ENCODE data around the gene PTPN11.

The PTPN11 gene

DNA sequence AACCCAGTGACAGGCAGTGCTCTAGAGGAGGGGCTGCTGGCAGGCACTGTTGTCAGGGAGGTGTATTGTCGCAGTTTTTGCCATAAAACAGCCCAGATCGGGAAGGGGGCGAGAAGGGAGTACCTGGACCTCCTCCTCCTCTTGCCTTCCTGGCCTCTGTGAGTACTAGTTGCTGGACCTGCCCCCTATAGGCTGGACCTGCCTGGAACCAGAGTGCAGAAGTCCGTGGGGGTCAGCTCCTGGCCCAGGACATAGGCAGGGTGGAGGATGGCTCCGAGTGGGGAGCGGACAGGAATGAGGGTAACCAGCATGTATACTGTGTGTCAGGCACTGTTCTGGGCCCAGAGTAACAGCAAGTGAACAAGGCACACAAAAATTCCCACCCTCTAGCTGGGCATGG, 116.3 kb downstream of the PTPN11 start:
- peaks cover 3% of the 10 kb centered on the region for H3K4me1 ChIP-seq (ENCODE audit: control insufficient read depth, insufficient read depth, low read depth, low read length)
- no peak overlapping the region for H3K27ac ChIP-seq (ENCODE audit: low read length, poor library complexity, severe bottlenecking)
- H3K27me3 ChIP-seq (ENCODE audit: control insufficient read depth in 1 of 2, insufficient read depth in 1 of 2, low read length in 2 of 2): peaks cover 0 to 10% of the 10 kb centered on the region in 2 experiments
- no peaks in the 10 kb centered on the region for H3K36me3 ChIP-seq (ENCODE audit: control insufficient read depth in 1 of 2, insufficient read depth in 2 of 2, low read depth in 1 of 2, low read length in 2 of 2)
- no peaks in the 10 kb centered on the region for H3K79me1 ChIP-seq (replicated peaks; ENCODE audit: low read length, poor library complexity, severe bottlenecking)
- H2AK5ac ChIP-seq (ENCODE audit: low read length, severe bottlenecking): no peak overlapping the region
- H2BK5ac ChIP-seq (ENCODE audit: low read depth, low read length, poor library complexity, severe bottlenecking): no peak overlapping the region
- H2BK120ac ChIP-seq (ENCODE audit: low read depth, low read length): no peak overlapping the region
- no peak overlapping the region for H3K4me3 ChIP-seq (ENCODE audit: insufficient read depth in 1 of 2, low read depth in 1 of 2, low read length in 2 of 2)
- H2AFZ ChIP-seq (ENCODE audit: low read depth, low read length): no peak overlapping the region
- no peak overlapping the region for H3K4ac ChIP-seq (ENCODE audit: low read depth in 1 of 2, low read length in 2 of 2)
- no peak for DNase-seq
- H3K4me2 ChIP-seq (ENCODE audit: low read length, poor library complexity, severe bottlenecking): no peak overlapping the region
- no peaks in the 10 kb centered on the region for H3K9me3 ChIP-seq (ENCODE audit: control insufficient read depth, low read length)
- no peak overlapping the region for H2BK12ac ChIP-seq (ENCODE audit: low read length in 2 of 2)
- no peak overlapping the region for H4K91ac ChIP-seq (ENCODE audit: low read length)
- H3K14ac ChIP-seq (ENCODE audit: low read length in 2 of 2): no peak overlapping the region
- H3K9ac ChIP-seq (ENCODE audit: low read length): no peak overlapping the region
- H3K23ac ChIP-seq (ENCODE audit: low read length in 2 of 2): no peak overlapping the region
- WGBS: 95% methylated on average over 6 of the region's 6 CpGs
- H4K8ac ChIP-seq (ENCODE audit: low read length): no peak overlapping the region
- no peak overlapping the region for H3K18ac ChIP-seq (ENCODE audit: low read depth in 1 of 2, low read length in 2 of 2)
- H2BK15ac ChIP-seq (ENCODE audit: low read depth, poor library complexity, severe bottlenecking): no peak overlapping the region

DNA sequence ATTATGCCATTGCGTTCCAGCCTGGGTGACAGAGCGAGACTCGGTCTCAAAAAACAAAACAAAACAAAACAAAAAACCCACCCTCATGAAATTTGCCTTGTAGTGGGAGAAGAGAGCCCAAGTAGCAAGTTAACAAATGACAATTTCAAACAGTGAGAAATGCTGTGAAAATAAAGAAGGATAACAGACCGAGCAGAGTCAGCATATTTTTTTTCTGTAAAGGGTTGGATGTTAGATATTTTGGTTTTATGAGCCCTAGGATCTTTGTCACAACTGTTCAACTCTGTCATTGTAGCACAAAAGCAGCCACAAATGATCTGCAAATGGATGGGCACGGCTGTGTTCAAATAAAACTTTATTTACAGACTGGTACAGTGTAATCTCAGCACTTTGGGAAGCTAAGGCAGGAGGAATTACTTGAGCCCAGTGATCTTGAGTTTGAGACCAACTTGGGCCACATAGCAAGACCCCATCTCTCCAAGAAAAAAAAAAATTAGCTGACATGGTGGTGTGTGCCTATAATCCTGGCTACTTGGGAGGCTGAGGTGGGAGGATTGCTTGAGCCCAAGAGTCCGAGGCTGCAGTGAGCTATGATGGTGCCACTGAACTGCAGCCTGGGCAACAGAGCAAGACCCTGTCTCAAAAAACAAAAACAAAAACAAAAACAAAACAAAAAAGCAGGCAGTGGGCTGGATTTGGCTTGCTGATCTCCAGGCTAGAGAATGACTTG, 117.1 kb downstream of the PTPN11 start:
- Histone ChIP-seq H2BK5ac (ENCODE audit: low read depth, low read length, poor library complexity, severe bottlenecking) (no peak overlapping the region), H3K18ac (ENCODE audit: low read depth in 1 of 2, low read length in 2 of 2) (no peak overlapping the region)
- 86% methylated on average over 3 of the region's 6 CpGs for WGBS

DNA sequence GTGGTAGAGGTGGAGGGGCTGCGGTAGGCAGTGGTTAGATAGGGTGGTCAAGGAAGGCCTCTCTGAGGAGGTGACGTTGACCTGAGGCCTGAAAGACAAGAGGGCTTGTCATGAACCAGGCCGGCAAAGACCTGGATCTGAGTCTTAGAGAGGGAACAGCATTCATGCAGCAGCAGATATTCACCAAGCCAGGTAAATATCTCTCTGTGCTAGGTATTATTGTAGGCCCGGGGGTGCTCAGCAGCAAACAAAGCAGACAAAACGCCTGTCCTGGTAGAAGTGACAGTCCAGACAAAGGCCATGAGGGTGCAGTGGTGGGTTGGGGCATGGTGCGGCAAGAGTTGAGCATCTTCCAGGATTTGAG, 117.6 kb downstream of the PTPN11 start:
- Histone ChIP-seq H2BK12ac (ENCODE audit: low read length in 2 of 2) (no peak overlapping the region), H3K79me1 (replicated peaks; ENCODE audit: low read length, poor library complexity, severe bottlenecking) (no peaks in the 10 kb centered on the region), H3K9ac (ENCODE audit: low read length) (no peak overlapping the region), H3K4me3 (ENCODE audit: insufficient read depth in 1 of 2, low read depth in 1 of 2, low read length in 2 of 2) (no peak overlapping the region), H3K4me1 (ENCODE audit: control insufficient read depth, insufficient read depth, low read depth, low read length) (peaks cover 3% of the 10 kb centered on the region), H3K27me3 (ENCODE audit: control insufficient read depth in 1 of 2, insufficient read depth in 1 of 2, low read length in 2 of 2) (peaks cover 0 to 12% of the 10 kb centered on the region in 2 experiments), H4K91ac (ENCODE audit: low read length) (no peak overlapping the region), H3K4me2 (ENCODE audit: low read length, poor library complexity, severe bottlenecking) (no peak overlapping the region), H2AFZ (ENCODE audit: low read depth, low read length) (no peak overlapping the region), H3K4ac (ENCODE audit: low read depth in 1 of 2, low read length in 2 of 2) (no peak overlapping the region), H3K9me3 (ENCODE audit: control insufficient read depth, low read length) (no peaks in the 10 kb centered on the region), H2BK5ac (ENCODE audit: low read depth, low read length, poor library complexity, severe bottlenecking) (no peak overlapping the region), H2AK5ac (ENCODE audit: low read length, severe bottlenecking) (peak overlapping the region; percentile 21), H3K14ac (ENCODE audit: low read length in 2 of 2) (no peak overlapping the region), H4K8ac (ENCODE audit: low read length) (no peak overlapping the region), H3K27ac (ENCODE audit: low read length, poor library complexity, severe bottlenecking) (no peak overlapping the region), H3K18ac (ENCODE audit: low read depth in 1 of 2, low read length in 2 of 2) (no peak overlapping the region), H3K23ac (ENCODE audit: low read length in 2 of 2) (no peak overlapping the region), H2BK120ac (ENCODE audit: low read depth, low read length) (no peak overlapping the region), H2BK15ac (ENCODE audit: low read depth, poor library complexity, severe bottlenecking) (no peak overlapping the region), H3K36me3 (ENCODE audit: control insufficient read depth in 1 of 2, insufficient read depth in 2 of 2, low read depth in 1 of 2, low read length in 2 of 2) (no peaks in the 10 kb centered on the region)
- WGBS: 93% methylated on average over 6 of the region's 6 CpGs
- DNase-seq: no peak

More for the DNA sequence above, 117.1 kb downstream of the PTPN11 start:
- no peak overlapping the region for H4K8ac ChIP-seq (ENCODE audit: low read length)
- no peak overlapping the region for H3K23ac ChIP-seq (ENCODE audit: low read length in 2 of 2)
- no peak overlapping the region for H3K4me2 ChIP-seq (ENCODE audit: low read length, poor library complexity, severe bottlenecking)
- H3K4ac ChIP-seq (ENCODE audit: low read depth in 1 of 2, low read length in 2 of 2): no peak overlapping the region
- no peaks in the 10 kb centered on the region for H3K36me3 ChIP-seq (ENCODE audit: control insufficient read depth in 1 of 2, insufficient read depth in 2 of 2, low read depth in 1 of 2, low read length in 2 of 2)
- no peak overlapping the region for H4K91ac ChIP-seq (ENCODE audit: low read length)
- H2AFZ ChIP-seq (ENCODE audit: low read depth, low read length): no peak overlapping the region
- H3K79me1 ChIP-seq (replicated peaks; ENCODE audit: low read length, poor library complexity, severe bottlenecking): no peaks in the 10 kb centered on the region
- H2BK120ac ChIP-seq (ENCODE audit: low read depth, low read length): no peak overlapping the region
- H3K27ac ChIP-seq (ENCODE audit: low read length, poor library complexity, severe bottlenecking): no peak overlapping the region
- DNase-seq: no peak
- H3K9me3 ChIP-seq (ENCODE audit: control insufficient read depth, low read length): no peaks in the 10 kb centered on the region
- no peak overlapping the region for H3K9ac ChIP-seq (ENCODE audit: low read length)
- no peak overlapping the region for H2BK12ac ChIP-seq (ENCODE audit: low read length in 2 of 2)
- no peak overlapping the region for H3K14ac ChIP-seq (ENCODE audit: low read length in 2 of 2)
- H2AK5ac ChIP-seq (ENCODE audit: low read length, severe bottlenecking): no peak overlapping the region
- H3K4me3 ChIP-seq (ENCODE audit: insufficient read depth in 1 of 2, low read depth in 1 of 2, low read length in 2 of 2): no peak overlapping the region
- H3K27me3 ChIP-seq (ENCODE audit: control insufficient read depth in 1 of 2, insufficient read depth in 1 of 2, low read length in 2 of 2): peaks cover 0 to 12% of the 10 kb centered on the region in 2 experiments
- peaks cover 3% of the 10 kb centered on the region for H3K4me1 ChIP-seq (ENCODE audit: control insufficient read depth, insufficient read depth, low read depth, low read length)
- H2BK15ac ChIP-seq (ENCODE audit: low read depth, poor library complexity, severe bottlenecking): no peak overlapping the region

DNA sequence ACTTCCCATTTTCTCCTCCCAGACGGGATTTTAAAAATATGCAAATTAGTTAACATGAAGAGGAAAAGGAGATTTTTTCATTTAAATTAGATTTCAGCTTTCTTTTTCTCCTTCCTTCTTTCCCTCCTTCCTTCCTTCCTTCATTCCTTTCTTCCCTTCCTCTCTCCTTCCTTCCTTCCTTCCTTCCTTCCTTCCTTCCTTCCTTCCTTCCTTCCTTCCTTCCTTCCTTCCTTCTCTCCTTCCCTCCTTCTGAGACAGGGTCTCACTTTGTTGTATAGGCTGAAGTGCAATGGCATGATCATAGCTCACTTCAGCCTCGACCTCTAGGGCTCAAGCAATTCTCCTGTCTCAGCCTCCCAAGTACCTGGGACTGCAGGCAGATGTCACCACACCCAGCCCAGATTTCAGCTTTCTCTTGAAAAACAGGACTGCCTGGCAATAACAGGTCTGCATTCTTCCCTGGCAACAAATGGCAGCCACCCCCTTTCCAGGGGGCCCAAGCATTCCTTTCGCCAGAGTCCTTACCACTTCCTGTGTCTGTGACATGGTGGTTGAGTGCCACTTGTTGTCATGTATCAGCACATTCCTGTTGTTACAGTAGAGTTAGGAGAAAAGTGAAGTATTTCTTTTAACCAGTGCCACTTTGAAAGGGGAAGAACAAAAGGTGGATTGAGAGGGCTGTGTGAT, 119.1 kb downstream of the PTPN11 start:
- DNase-seq: peak; percentile 67
- Histone ChIP-seq H3K4me3 (ENCODE audit: insufficient read depth in 1 of 2, low read depth in 1 of 2, low read length in 2 of 2) (no peak overlapping the region), H3K23ac (ENCODE audit: low read length in 2 of 2) (no peak overlapping the region), H3K18ac (ENCODE audit: low read depth in 1 of 2, low read length in 2 of 2) (peak overlapping the region in 1 of 2 experiments; percentile 28), H3K14ac (ENCODE audit: low read length in 2 of 2) (no peak overlapping the region), H3K4me2 (ENCODE audit: low read length, poor library complexity, severe bottlenecking) (no peak overlapping the region), H3K79me1 (replicated peaks; ENCODE audit: low read length, poor library complexity, severe bottlenecking) (no peaks in the 10 kb centered on the region), H2BK120ac (ENCODE audit: low read depth, low read length) (no peak overlapping the region), H2BK5ac (ENCODE audit: low read depth, low read length, poor library complexity, severe bottlenecking) (no peak overlapping the region), H2BK12ac (ENCODE audit: low read length in 2 of 2) (no peak overlapping the region), H2AFZ (ENCODE audit: low read depth, low read length) (no peak overlapping the region), H3K27me3 (ENCODE audit: control insufficient read depth in 1 of 2, insufficient read depth in 1 of 2, low read length in 2 of 2) (peaks cover 0 to 9% of the 10 kb centered on the region in 2 experiments), H4K91ac (ENCODE audit: low read length) (no peak overlapping the region), H2BK15ac (ENCODE audit: low read depth, poor library complexity, severe bottlenecking) (no peak overlapping the region), H3K4ac (ENCODE audit: low read depth in 1 of 2, low read length in 2 of 2) (no peak overlapping the region), H2AK5ac (ENCODE audit: low read length, severe bottlenecking) (no peak overlapping the region), H3K4me1 (ENCODE audit: control insufficient read depth, insufficient read depth, low read depth, low read length) (peaks cover 3% of the 10 kb centered on the region), H3K36me3 (ENCODE audit: control insufficient read depth in 1 of 2, insufficient read depth in 2 of 2, low read depth in 1 of 2, low read length in 2 of 2) (no peaks in the 10 kb centered on the region), H3K27ac (ENCODE audit: low read length, poor library complexity, severe bottlenecking) (no peak overlapping the region), H3K9me3 (ENCODE audit: control insufficient read depth, low read length) (no peaks in the 10 kb centered on the region), H3K9ac (ENCODE audit: low read length) (no peak overlapping the region), H4K8ac (ENCODE audit: low read length) (peak overlapping the region; percentile 45)
- 28% methylated on average over 2 of the region's 3 CpGs for WGBS

Data from mesenchymal stem cell (in vitro differentiated cells and primary cell).